ENCODE data around the gene CLIP4. TPM values are rescaled to one million over a fixed set of nuclear protein-coding genes. Genes with fewer than 3 reads are reported as not detected.

The CLIP4 gene
- total RNA-seq, 1 experiment from 2014 or later = 25.1 TPM

DNA sequence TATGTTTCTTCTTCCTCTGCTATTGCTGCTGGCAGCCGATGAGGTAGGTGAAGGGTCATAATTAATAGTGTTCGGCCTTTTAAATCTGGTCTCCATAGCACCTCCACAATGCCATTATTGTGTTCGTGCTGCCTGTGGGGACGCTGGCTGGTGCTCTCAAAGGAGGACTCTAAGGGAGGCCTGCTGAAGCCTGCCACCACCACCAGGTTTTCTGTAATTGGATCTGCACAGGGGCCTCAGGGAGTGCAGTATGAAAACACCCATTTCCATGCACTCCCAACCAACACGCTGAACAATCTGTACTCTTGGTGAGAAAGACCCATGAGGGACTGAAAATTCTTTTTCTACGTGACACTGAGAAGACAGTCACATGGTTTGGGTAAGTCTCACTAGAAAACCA, 17.6 kb upstream of the CLIP4 start:
- POLR2A ChIA-PET (ENCODE audit: unreplicated experiment) = no interaction called here
- H3K9me2 ChIP-seq (replicated peaks; ENCODE audit: low read length) = no peaks in the 10 kb centered on the region
- ATAC-seq (no peak), DNase-seq (no peak)
- CTCF ChIA-PET = no interaction called here
- intact Hi-C loops (cut with micrococcal nuclease) = no loop called here
- no TSS peak for BruUV-seq (replicated peaks)
- no peak overlapping the region for H2AFZ ChIP-seq (ENCODE audit: low read length)
- H3K36me3 ChIP-seq (ENCODE audit: low read depth, low read length) = no peaks in the 10 kb centered on the region
- no peaks in the 10 kb centered on the region for H3K79me2 ChIP-seq (ENCODE audit: low read length)
- no peak for TF ChIP-seq CTCF (conservative IDR thresholded peaks at IDR 0.05; ENCODE audit: low read depth, low read length)
- TF ChIP-seq EZH2phosphoT487 (IDR thresholded peaks at IDR 0.05; ENCODE audit: borderline replicate concordance, low read length) = no peak
- no peak for TF ChIP-seq EZH2 (IDR thresholded peaks at IDR 0.05; ENCODE audit: low read length, unreplicated experiment)
- H3K4me2 ChIP-seq (ENCODE audit: low read length) = no peak overlapping the region
- H3K4me3 ChIP-seq (ENCODE audit: low read length) = no peak overlapping the region
- no peak overlapping the region for H3K27ac ChIP-seq (ENCODE audit: low read length)
- H3F3A ChIP-seq (ENCODE audit: low read length, unreplicated experiment) = no peaks in the 10 kb centered on the region
- no peaks in the 10 kb centered on the region for H3K9me3 ChIP-seq (ENCODE audit: low read length)
- no peaks in the 10 kb centered on the region for H3K4me1 ChIP-seq (ENCODE audit: insufficient read depth, low read length)
- H3K27me3 ChIP-seq (ENCODE audit: low read length) = no peaks in the 10 kb centered on the region
- no peak overlapping the region for H3K9ac ChIP-seq (ENCODE audit: low read length)
- no peaks in the 10 kb centered on the region for H4K20me1 ChIP-seq (ENCODE audit: low read length)

GRCh38 chr2:29100564-29100963, 14.7 kb upstream of the CLIP4 start:
- no peak overlapping the region for H3K9ac ChIP-seq (ENCODE audit: low read length)
- H3K4me2 ChIP-seq (ENCODE audit: low read length) = no peak overlapping the region
- H3K36me3 ChIP-seq (ENCODE audit: low read depth, low read length) = no peaks in the 10 kb centered on the region
- no peak overlapping the region for H3K27ac ChIP-seq (ENCODE audit: low read length)
- TF ChIP-seq CTCF (conservative IDR thresholded peaks at IDR 0.05; ENCODE audit: low read depth, low read length) (no peak), EZH2phosphoT487 (IDR thresholded peaks at IDR 0.05; ENCODE audit: borderline replicate concordance, low read length) (no peak), EZH2 (IDR thresholded peaks at IDR 0.05; ENCODE audit: low read length, unreplicated experiment) (no peak)
- DNase-seq = no peak
- no peaks in the 10 kb centered on the region for H3K9me2 ChIP-seq (replicated peaks; ENCODE audit: low read length)
- no peaks in the 10 kb centered on the region for H3K79me2 ChIP-seq (ENCODE audit: low read length)
- no peak for ATAC-seq
- H3K4me3 ChIP-seq (ENCODE audit: low read length) = no peak overlapping the region
- ChIA-PET CTCF (no interaction called here), POLR2A (ENCODE audit: unreplicated experiment) (no interaction called here)
- H3K4me1 ChIP-seq (ENCODE audit: insufficient read depth, low read length) = no peaks in the 10 kb centered on the region
- no peaks in the 10 kb centered on the region for H3K9me3 ChIP-seq (ENCODE audit: low read length)
- H2AFZ ChIP-seq (ENCODE audit: low read length) = no peak overlapping the region
- intact Hi-C loops (cut with micrococcal nuclease) = no loop called here
- no TSS peak for BruUV-seq (replicated peaks)
- H4K20me1 ChIP-seq (ENCODE audit: low read length) = no peaks in the 10 kb centered on the region
- H3F3A ChIP-seq (ENCODE audit: low read length, unreplicated experiment) = no peaks in the 10 kb centered on the region
- no peaks in the 10 kb centered on the region for H3K27me3 ChIP-seq (ENCODE audit: low read length)

GRCh38 chr2:29104688-29105087, 10.5 kb upstream of the CLIP4 start:
- intact Hi-C loops (cut with micrococcal nuclease) = no loop called here
- ATAC-seq (no peak), DNase-seq (no peak)
- POLR2A ChIA-PET (ENCODE audit: unreplicated experiment) = no interaction called here
- CTCF ChIA-PET = no interaction called here
- Histone ChIP-seq H3K4me2 (ENCODE audit: low read length) (no peak overlapping the region), H3K9me3 (ENCODE audit: low read length) (no peaks in the 10 kb centered on the region), H3K27ac (ENCODE audit: low read length) (no peak overlapping the region), H3K4me1 (ENCODE audit: insufficient read depth, low read length) (peaks cover 20% of the 10 kb centered on the region), H3K79me2 (ENCODE audit: low read length) (no peaks in the 10 kb centered on the region), H3K9ac (ENCODE audit: low read length) (no peak overlapping the region), H3K9me2 (replicated peaks; ENCODE audit: low read length) (no peaks in the 10 kb centered on the region), H3K36me3 (ENCODE audit: low read depth, low read length) (no peaks in the 10 kb centered on the region), H3K4me3 (ENCODE audit: low read length) (no peak overlapping the region), H3K27me3 (ENCODE audit: low read length) (no peaks in the 10 kb centered on the region), H2AFZ (ENCODE audit: low read length) (no peak overlapping the region), H4K20me1 (ENCODE audit: low read length) (no peaks in the 10 kb centered on the region), H3F3A (ENCODE audit: low read length, unreplicated experiment) (no peaks in the 10 kb centered on the region)
- BruUV-seq (replicated peaks) = no TSS peak
- no peak for TF ChIP-seq EZH2phosphoT487 (IDR thresholded peaks at IDR 0.05; ENCODE audit: borderline replicate concordance, low read length)
- TF ChIP-seq CTCF (conservative IDR thresholded peaks at IDR 0.05; ENCODE audit: low read depth, low read length) = no peak
- TF ChIP-seq EZH2 (IDR thresholded peaks at IDR 0.05; ENCODE audit: low read length, unreplicated experiment) = no peak
